ENCODE results near the gene CCDC88B. TPM values are rescaled to one million over a fixed set of nuclear protein-coding genes. Genes with fewer than 3 reads are reported as not detected.

CCDC88B gene
- total and polyA plus RNA-seq, 7 donors = 2.6 to 157 (median 8.6) TPM

DNA sequence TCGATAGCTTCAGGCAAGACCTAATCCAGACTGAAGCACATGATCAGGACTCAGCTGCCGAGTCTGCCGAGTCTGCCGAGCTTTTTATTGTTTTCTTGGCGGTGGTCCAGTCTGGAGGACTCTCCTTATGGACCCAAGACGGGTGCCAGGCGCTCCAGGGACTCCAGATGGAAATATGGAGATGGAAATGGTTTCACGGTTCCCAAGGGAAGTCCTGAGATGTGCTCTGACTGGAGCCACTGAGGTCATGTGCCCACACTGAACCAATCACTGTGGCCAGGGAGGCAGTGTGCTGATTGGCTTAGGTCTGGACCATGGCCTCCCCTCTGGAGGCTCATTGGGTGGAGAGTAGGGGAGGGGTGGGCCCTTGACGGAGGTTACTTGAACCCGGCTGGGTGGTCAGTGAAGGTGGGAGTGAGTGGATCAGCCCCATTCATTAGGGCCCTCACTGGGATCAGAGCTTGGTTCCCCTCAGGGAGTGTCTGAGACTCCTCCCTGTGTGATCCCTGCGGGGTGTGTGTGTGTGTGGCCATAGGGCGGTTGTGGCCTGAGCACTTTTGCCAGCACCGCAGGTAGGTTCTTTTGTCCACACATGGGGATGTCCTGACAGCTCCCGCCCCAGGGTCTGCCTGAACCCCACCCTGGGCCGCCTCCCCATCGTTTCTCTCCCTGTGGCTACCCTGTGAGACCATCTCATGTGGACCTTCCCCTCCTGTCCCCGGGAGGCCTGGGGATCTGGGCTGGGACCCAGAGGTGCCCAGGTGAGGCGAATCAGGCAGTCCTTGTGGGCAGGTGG lies 33.0 kb downstream of the CCDC88B start:
- no peaks in the 10 kb centered on the region for H3K27me3 ChIP-seq
- H3K4me3 ChIP-seq = no peak overlapping the region
- peaks cover 5 to 35% (median 23%) of the 10 kb centered on the region in 4 donors for H3K36me3 ChIP-seq
- H3K4me1 ChIP-seq = peaks cover 0 to 11% (median 9%) of the 10 kb centered on the region in 4 donors
- intact Hi-C loops (cut with DNase I) = no loop called here
- DNase-seq = no peak
- H3K9me3 ChIP-seq = no peaks in the 10 kb centered on the region
- TF ChIP-seq POLR2AphosphoS5 (IDR thresholded peaks at IDR 0.05) (no peak), CTCF (IDR thresholded peaks at IDR 0.05) (no peak), EP300 (IDR thresholded peaks at IDR 0.05) (no peak), POLR2A (IDR thresholded peaks at IDR 0.05) (no peak)
- 40 to 73% methylated on average over 18 of the region's 18 CpGs for WGBS, 2 donors
- peak overlapping the region in 1 of 4 donors; percentile 32 for H3K27ac ChIP-seq

DNA sequence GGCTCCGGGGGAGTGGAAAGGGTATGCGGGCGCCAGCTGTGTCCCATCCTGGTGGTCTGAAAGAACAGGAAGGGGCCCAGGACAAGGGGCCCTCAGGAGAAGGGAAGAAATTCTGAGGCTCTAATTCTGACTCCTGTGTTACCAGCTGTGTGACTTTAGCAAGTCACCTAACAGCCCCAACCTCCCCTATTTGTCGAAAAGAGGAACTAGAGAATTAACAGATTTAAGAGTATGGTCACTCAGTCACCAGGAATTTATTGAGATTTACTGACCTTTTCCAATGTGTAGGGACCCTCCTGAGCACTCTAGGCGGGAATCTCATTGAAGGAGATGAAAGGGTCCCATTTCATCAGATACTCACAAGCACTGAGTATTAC lies 33.6 kb downstream of the CCDC88B start:
- intact Hi-C loops (cut with DNase I) = no loop called here
- no peak for TF ChIP-seq POLR2AphosphoS5 (IDR thresholded peaks at IDR 0.05)
- no peak for TF ChIP-seq CTCF (IDR thresholded peaks at IDR 0.05)
- TF ChIP-seq EP300 (IDR thresholded peaks at IDR 0.05) = no peak
- TF ChIP-seq POLR2A (IDR thresholded peaks at IDR 0.05) = no peak
- no peak overlapping the region for H3K4me3 ChIP-seq
- H3K36me3 ChIP-seq = peaks cover 0 to 29% (median 17%) of the 10 kb centered on the region in 4 donors
- peaks cover 0 to 16% (median 15%) of the 10 kb centered on the region in 4 donors for H3K4me1 ChIP-seq
- WGBS, 2 donors = 46 to 71% methylated on average over 5 of the region's 5 CpGs
- DNase-seq = no peak
- no peaks in the 10 kb centered on the region for H3K9me3 ChIP-seq
- no peak overlapping the region for H3K27ac ChIP-seq
- H3K27me3 ChIP-seq = no peaks in the 10 kb centered on the region

- intact Hi-C loops (cut with DNase I) = no loop called here
- WGBS, 2 donors = 87 to 93% methylated on average over 7 of the region's 7 CpGs
- no peak for DNase-seq
- no peaks in the 10 kb centered on the region for H3K9me3 ChIP-seq
- H3K27ac ChIP-seq = no peak overlapping the region
- no peak for TF ChIP-seq CTCF (IDR thresholded peaks at IDR 0.05)
- peaks cover 0 to 7% (median 2%) of the 10 kb centered on the region in 4 donors for H3K36me3 ChIP-seq
- H3K4me1 ChIP-seq = peaks cover 0 to 19% (median 18%) of the 10 kb centered on the region in 4 donors
- H3K4me3 ChIP-seq = no peak overlapping the region
- no peaks in the 10 kb centered on the region for H3K27me3 ChIP-seq
Observed at GRCh38 chr11:64376071-64376470, 36.1 kb downstream of the CCDC88B start.

DNA sequence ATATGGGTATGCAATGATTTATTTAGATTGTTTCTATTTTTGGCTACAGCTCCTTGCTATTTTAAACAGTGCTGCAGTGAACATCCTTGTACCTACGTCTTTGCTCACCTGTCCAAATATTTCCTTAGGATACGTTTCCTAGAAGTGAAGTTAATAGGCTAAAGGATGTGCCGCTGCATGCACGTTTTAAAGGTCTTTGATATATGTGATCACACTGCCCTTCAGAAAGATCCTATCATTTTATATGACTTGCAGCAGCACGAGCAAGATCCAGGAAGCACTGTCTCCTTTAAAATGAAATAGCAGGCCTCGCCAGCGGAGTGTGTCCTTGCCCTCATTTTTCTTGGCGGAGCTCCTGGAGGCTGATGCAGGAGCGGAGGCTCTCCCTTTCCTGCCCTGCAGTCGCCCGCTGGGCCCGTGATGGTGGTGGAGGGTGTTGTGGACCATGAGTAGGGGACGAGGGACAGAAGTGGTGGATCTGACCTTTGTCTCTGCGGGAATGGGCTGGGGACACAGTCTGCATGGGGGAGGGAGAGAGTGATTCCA lies 38.4 kb downstream of the CCDC88B start:
- WGBS, 2 donors = 21 to 62% methylated on average over 14 of the region's 14 CpGs
- DNase-seq = no peak
- Histone ChIP-seq H3K27me3 (no peaks in the 10 kb centered on the region), H3K9me3 (no peaks in the 10 kb centered on the region), H3K36me3 (no peaks in the 10 kb centered on the region), H3K27ac (no peak overlapping the region), H3K4me1 (peaks cover 0 to 11% (median 8%) of the 10 kb centered on the region in 4 donors), H3K4me3 (no peak overlapping the region)
- intact Hi-C loops (cut with DNase I) = no loop called here
- TF ChIP-seq POLR2AphosphoS5 (IDR thresholded peaks at IDR 0.05) (no peak), POLR2A (IDR thresholded peaks at IDR 0.05) (no peak), EP300 (IDR thresholded peaks at IDR 0.05) (no peak), CTCF (IDR thresholded peaks at IDR 0.05) (no peak)
